CD1c-positive myeloid dendritic cell (primary cell): ENCODE results near the gene ZNF792.
"Not testable (repeated sequence)": the region's sequence is repeated elsewhere in the genome, so short reads cannot be mapped to it uniquely, and the experiment has no call there.

Experiments used
- DNase-seq: peaks from one replicate; pipeline ENCODE4 v3.0.0-alpha.2; 2016; ENCODE audit errors: extremely low spot score

Gene ZNF792

DNA sequence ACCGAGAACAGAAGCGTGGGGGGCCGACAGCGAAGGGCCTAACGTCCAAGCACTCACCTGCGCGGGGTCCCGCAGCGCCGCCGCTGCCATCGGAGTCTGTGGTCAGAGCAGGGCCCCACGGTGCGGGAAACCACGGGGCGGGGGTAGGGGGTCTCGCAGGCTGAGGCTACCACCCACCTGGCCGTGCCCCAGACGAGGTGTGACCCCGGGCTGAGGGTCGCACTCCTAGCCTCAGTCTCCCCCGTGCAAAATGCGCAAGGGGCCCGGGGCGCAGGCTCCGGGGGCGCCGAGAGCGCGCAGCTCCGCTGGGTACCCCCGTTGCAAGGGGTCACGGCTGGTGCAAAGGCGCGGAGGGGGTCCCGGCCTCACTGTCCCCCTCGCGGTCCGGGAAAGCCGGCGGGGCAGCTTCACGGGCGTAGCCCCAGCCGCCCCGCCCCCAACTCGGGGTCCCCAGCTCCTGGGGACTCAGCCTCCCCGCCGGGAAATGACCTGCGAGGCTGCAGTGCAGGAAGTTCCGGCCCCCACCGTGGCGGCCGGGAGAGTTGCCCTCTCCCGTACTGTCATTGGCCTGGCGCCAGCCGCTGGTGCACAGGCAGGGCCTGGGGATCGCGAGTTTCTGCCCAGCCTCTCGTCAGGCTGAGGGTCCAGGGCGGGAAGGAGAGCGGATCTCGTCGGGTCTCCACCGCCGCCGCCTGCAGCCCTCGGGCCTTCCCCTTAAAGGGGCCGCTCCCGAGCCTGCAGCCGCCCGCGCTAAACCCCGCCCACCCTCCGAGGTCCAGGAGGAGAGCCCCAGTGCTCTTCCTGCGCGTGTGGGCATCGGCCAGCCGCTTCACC is at the start of gene ZNF792:
Gene ZNF792, minus strand, starts transcription at position 657 of the 834 bp plus-strand sequence. Its CDS starts 567 bp downstream, at position 90.
- peak; percentile 29 for DNase-seq

- DNase-seq: peak; percentile 77
Measured at GRCh38 chr19:35013041-35013819, 49.2 kb upstream of the ZNF792 start.

GRCh38 chr19:35011737-35012682 is 48.0 kb upstream of the ZNF792 start:
- DNase-seq: no peak

DNA sequence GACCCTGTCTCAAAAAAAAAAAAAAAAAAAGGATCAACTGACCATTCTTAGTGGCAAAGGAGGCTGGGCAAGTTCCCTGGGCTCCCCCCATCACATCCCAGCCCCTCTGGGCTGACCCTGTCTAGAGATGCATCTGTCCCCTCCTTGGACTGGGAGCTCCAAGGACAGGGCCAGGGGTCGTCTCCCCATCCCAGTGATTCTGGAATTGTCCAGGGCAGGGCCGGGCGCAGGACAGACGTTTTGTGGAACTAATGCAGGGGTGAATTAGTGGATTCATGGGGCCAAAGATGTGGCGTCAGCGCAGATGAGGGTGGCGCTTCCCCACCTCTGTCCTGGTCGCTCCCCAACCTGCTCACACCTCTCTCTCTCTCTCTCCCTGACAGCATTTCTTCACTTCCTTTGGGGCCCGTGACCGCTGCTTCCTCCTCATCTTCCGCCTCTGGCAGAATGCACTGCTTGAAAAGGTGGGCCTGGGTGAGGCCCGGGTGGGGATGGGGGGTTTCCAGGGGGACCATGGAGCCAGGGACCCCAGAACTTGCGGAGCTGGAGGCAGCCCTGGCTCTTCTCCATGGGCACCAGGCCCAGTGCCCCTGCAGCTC is 47.2 kb upstream of the ZNF792 start:
- DNase-seq: no peak

GRCh38 chr19:35009424-35010415 is 45.7 kb upstream of the ZNF792 start:
- no peak for DNase-seq

GRCh38 chr19:35008891-35009341 is 44.9 kb upstream of the ZNF792 start:
- no peak for DNase-seq

DNA sequence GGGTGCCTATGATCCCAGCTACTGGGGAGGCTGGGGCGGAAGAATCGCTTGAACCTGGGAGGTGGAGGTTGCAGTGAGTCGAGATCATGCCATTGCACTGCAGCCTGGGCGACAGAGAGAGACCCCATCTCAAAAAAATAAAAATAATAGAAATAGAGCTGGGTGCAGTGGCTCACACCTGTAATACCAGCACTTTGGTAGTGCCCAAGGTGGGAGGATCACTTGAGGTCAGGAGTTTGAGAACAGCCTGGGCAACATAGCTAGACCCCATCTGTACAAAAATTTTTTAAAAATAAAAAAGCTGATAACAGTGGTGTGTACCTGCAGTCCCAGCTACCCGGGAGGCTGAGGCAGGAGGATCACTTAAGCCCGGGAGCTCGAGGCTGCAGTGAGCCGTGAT is 43.4 kb upstream of the ZNF792 start:
- not testable (repeated sequence) for DNase-seq

DNA sequence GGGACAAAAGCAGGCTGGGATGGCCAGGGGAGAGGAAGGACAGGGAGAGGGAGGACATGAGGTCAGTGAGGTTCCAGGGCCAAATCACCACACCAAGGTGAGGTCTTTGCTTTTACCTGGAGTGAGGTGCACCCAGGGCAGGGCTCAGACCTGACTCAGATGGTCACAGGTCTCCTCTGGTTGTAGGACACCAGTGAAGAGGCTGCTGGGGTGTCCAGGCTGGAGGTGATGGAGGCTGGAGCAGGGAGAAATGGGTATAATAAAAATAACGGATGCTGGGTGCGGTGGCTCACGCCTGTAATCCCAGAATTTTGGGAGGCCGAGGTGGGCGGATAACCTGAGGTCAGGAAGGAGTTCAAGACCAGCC is 43.0 kb upstream of the ZNF792 start:
- DNase-seq: no peak

GRCh38 chr19:35006342-35006998 is 42.4 kb upstream of the ZNF792 start:
- DNase-seq: no peak

DNA sequence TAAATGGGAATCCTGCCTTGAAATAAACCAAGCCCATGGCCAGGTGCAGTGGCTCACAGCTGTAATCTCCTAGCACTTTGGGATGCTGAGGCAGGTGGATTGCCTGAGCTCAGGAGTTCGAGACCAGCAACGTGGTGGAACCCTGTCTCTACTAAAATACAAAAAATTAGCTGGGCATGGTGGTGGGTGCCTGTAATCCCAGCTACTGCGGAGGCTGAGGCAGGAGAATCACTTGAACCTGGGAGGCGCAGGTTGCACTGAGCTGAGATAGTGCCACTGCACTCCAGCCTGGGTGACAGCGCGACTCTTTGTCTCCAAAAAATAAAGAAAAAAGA is 41.9 kb upstream of the ZNF792 start:
- DNase-seq: not testable (repeated sequence)

DNA sequence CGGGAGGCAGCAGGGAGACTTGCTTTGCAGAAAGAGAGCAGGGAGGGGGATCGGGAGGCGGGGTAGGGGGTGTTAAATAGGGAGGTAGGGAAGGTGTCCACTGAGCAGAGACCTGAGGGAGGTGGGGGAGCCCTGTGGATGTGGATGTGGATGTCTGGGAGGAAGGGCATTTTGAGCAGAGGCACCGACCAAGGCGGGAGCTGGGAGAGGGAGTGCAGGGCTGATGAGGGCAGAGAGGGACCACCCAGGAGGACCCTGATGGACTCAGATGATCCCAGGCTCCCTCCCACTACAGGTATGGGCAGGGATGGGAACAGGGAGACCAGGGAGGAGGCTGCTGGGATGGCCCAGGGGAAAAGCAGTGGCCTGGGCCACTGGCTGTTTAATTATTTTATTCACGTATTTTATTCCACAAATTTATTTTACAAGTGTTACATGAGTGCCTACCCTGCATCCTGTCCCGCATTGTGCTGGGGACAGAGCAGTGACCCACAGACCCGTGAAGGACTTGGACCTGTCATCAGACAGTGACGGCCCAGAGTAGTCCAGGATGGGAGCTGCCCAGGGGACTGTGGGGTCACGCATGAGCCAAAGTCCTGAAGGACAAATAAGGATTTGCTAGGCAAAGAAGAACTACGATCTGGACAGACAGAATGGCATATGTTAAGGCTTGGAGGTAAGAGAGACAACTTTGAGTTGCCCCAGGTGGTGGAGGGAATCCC is 41.4 kb upstream of the ZNF792 start:
- no peak for DNase-seq

- no peak for DNase-seq
Measured at GRCh38 chr19:35004517-35005255, 40.7 kb upstream of the ZNF792 start.

GRCh38 chr19:35002037-35002535 is 38.1 kb upstream of the ZNF792 start:
- no peak for DNase-seq

DNA sequence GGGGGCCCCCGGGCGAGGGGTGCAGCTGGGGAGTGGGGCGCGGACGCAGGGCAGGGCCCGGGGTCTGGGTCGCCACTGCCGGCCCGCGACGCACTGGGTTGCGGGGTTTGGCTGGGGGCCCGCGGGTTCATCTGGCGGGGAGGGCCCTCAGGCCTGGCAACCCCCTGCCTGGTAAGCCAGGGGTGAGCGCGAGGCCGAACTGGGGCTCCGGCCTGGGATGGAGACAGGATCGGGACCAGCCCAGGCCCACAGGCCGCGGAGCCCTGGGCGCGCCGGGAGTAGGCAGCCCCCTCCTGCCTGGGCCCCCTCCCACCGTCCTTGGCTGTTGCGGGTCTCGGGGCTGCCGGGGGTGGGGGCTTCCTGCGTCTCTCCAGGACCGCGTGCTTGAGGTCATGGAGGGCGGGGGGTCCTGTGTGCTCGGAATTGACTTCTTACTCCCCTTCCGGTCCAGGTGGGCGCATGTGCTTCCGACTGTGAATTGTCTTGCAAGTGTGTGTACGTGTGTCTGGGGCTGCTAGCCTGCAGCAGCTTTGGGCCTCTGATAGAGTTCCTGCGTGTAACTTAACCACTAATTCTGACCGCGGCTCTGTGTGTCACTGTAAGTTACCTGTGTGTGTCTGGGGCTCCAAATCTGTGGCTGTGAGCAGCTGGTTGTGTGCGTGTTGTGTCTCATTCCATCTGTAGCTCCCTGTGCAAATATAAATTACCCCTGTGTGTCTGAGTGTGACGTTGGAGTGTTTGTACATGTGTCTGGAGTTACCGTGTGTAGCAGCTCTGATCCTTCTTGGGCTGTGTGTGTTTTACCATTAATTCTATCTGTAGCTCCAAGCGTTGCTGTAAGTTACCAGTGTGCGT is 36.8 kb upstream of the ZNF792 start:
- DNase-seq: peak; percentile 17

DNA sequence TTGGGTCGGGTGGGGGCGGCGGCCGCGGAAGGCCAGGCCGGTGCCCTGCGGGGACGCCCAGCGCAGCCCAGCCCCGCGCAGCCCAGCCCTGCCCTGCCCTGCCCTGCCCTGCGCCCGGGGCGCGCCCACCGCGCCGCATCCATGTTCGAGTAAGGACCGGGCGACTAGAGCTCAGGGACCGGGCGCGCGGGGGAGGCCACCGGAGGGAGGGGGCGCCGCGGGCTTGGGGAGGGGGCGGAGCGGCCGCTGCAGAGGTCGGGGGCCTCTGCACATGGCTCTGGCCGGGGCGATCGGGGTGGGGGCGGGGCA is 36.3 kb upstream of the ZNF792 start:
- no peak for DNase-seq

GRCh38 chr19:34999498-35000337 is 35.7 kb upstream of the ZNF792 start, which contains the start of gene GRAMD1A:
TSS of gene GRAMD1A (plus strand) at chr19:35000323. CDS start at chr19:35000479, 156 bp downstream.
- peak; percentile 90 for DNase-seq
